OCI-LY1 (cell line): ENCODE measurements around the gene UBXN6.

ENCODE experiments used
- H2AFZ ChIP-seq: fragments of 200-600 bp; sonication (generic), shearing (Covaris generic); 2 replicates; pipeline ENCODE4 v1.6.0; 2014; ENCODE audit warnings: antibody characterized with exemption, mild to moderate bottlenecking, low read length
- H3F3A ChIP-seq: fragments of 200-600 bp; sonication (generic), shearing (Covaris generic); 2 replicates; pipeline ENCODE4 v1.6.0; 2014; ENCODE audit warnings: mild to moderate bottlenecking, antibody characterized with exemption, low read length, moderate library complexity; ENCODE audit not compliant: insufficient read depth
- H3K27ac ChIP-seq: fragments of 200-600 bp; sonication (generic); 2 replicates; pipeline ENCODE4 v1.5.1; 2014; ENCODE audit warnings: low read length, mixed run types, mild to moderate bottlenecking, low read depth; ENCODE audit not compliant: poor library complexity, severe bottlenecking
- H3K27me3 ChIP-seq: fragments of 200-600 bp; sonication (generic); 2 replicates; pipeline ENCODE4 v1.6.0; 2014; ENCODE audit warnings: antibody characterized with exemption, mild to moderate bottlenecking, low read length, moderate library complexity; ENCODE audit not compliant: insufficient read depth
- H3K36me3 ChIP-seq: fragments of 200-600 bp; sonication (generic); 2 replicates; pipeline ENCODE4 v1.6.1; 2014; ENCODE audit warnings: mild to moderate bottlenecking, antibody characterized with exemption, low read length, moderate library complexity, mixed read lengths; ENCODE audit not compliant: insufficient read depth
- H3K4me1 ChIP-seq: fragments of 200-600 bp; sonication (generic); 2 replicates; pipeline ENCODE4 v1.5.1; 2014; ENCODE audit warnings: mild to moderate bottlenecking, low read length, moderate library complexity; ENCODE audit not compliant: insufficient read depth, severe bottlenecking
- H3K4me2 ChIP-seq: fragments of 200-600 bp; sonication (generic), shearing (Covaris generic); 2 replicates; pipeline ENCODE4 v1.6.1; 2014; ENCODE audit warnings: low read length
- H3K4me3 ChIP-seq: fragments of 200-600 bp; sonication (generic); 2 replicates; pipeline ENCODE4 v1.5.1; 2014; ENCODE audit warnings: low read length, low read depth, mild to moderate bottlenecking, mixed read lengths; ENCODE audit not compliant: poor library complexity, severe bottlenecking
- H3K79me2 ChIP-seq: fragments of 200-600 bp; shearing (Covaris generic); 2 replicates; pipeline ENCODE4 v1.6.1; 2016; ENCODE audit warnings: mixed run types, low read length, mixed read lengths; ENCODE audit not compliant: insufficient read depth
- H3K9ac ChIP-seq: fragments of 200-600 bp; sonication (generic), shearing (Covaris generic); 2 replicates; pipeline ENCODE4 v1.6.1; 2014; ENCODE audit warnings: mild to moderate bottlenecking, low read length, mixed read lengths
- H3K9me2 ChIP-seq: fragments of 200-600 bp; sonication (generic), shearing (Covaris generic); 2 replicates; pipeline ENCODE4 v1.6.1; 2014; ENCODE audit warnings: low read depth, mild to moderate bottlenecking, low read length, mixed read lengths
- H3K9me3 ChIP-seq: fragments of 200-600 bp; shearing (Covaris generic); 2 replicates; pipeline ENCODE4 v1.6.1; 2014; ENCODE audit warnings: low read length, mixed read lengths
- H4K20me1 ChIP-seq: fragments of 200-600 bp; sonication (generic), shearing (Covaris generic); 2 replicates; pipeline ENCODE4 v1.6.0; 2016; ENCODE audit warnings: mild to moderate bottlenecking, low read length; ENCODE audit not compliant: insufficient read depth
- CTCF ChIP-seq: fragments of 200-600 bp; sonication (generic), shearing (Covaris generic); IDR thresholded peaks from 2 replicates; pipeline ENCODE4 v1.5.1; 2017; ENCODE audit warnings: mild to moderate bottlenecking, antibody characterized with exemption, low read length, moderate library complexity, mixed read lengths
- EZH2 ChIP-seq: fragments of 200-600 bp; sonication (generic), shearing (Covaris generic); IDR thresholded peaks from 2 replicates; pipeline ENCODE4 v1.8.0; 2017; ENCODE audit warnings: borderline replicate concordance, mixed run types, mild to moderate bottlenecking, antibody characterized with exemption, low read length, moderate library complexity, mixed read lengths

UBXN6 gene

GRCh38 chr19:4399812-4400134 is 57.8 kb downstream of the UBXN6 start:
- Histone ChIP-seq H3K27ac (peak overlapping the region; percentile 50), H3K4me3 (peak overlapping the region; percentile 81), H3F3A (no peaks in the 10 kb centered on the region), H4K20me1 (no peaks in the 10 kb centered on the region), H3K36me3 (peaks cover 40% of the 10 kb centered on the region; the same call in 1 of the 2 replicates), H3K79me2 (peaks cover 50% of the 10 kb centered on the region), H3K27me3 (no peaks in the 10 kb centered on the region), H3K4me2 (peak overlapping the region; percentile 99), H3K9ac (peak overlapping the region; percentile 91), H3K9me2 (no peaks in the 10 kb centered on the region), H2AFZ (no peak overlapping the region), H3K4me1 (peaks cover 38% of the 10 kb centered on the region), H3K9me3 (no peaks in the 10 kb centered on the region)
- TF ChIP-seq CTCF: no peak
- TF ChIP-seq EZH2: no peak

- Histone ChIP-seq H3K9me2 (no peaks in the 10 kb centered on the region), H3K36me3 (peaks cover 32% of the 10 kb centered on the region; the same call in 1 of the 2 replicates), H3K9ac (no peak overlapping the region), H3F3A (no peaks in the 10 kb centered on the region), H3K9me3 (no peaks in the 10 kb centered on the region), H3K4me1 (peaks cover 22% of the 10 kb centered on the region), H3K4me2 (no peak overlapping the region), H3K27me3 (no peaks in the 10 kb centered on the region), H3K27ac (no peak overlapping the region), H3K4me3 (no peak overlapping the region), H4K20me1 (no peaks in the 10 kb centered on the region), H2AFZ (no peak overlapping the region), H3K79me2 (peaks cover 42% of the 10 kb centered on the region)
- TF ChIP-seq CTCF (no peak), EZH2 (no peak)
Measured at GRCh38 chr19:4396949-4397783, 60.4 kb downstream of the UBXN6 start.
